ENCODE measurements around the gene CLMP.

CLMP gene

DNA sequence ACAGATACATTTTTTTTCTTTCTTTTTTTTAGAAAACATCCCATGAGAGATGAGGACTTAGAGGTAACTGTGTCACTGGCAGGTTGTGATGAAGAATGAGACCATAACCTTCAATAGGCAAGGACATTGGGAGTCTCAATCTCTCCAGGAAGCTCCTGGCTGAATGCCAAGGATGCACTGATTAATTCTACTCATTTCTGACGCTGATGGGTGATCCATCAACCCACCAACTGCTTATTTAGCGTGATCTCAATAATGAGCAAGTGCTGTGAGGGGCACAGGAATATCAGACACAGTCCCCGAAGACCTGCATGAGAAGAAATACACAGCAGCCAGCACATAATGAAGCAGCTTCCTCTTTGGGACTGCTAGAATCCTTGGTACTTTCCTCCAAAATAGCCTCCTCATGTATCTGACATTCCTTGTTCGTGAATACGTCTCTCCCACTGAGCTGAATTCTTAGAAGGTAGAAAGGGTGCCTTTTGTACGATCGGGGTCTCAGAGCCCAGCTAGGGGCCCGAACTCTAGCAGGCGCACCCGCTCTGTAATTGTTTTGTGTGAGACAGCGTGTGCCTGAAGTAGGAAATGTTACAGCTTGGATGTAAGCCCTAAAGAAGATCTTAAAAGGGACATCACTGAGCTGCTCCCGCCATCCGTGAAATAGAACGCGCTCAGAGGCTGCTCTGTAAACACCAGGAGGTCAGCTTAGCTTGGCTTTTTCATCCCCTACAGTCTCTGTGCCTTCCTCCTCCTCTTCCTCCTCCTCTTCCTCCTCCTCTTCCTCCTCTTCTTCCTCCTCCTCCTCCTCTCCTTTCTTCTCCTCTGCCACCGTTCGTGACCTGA is 7.2 kb downstream of the CLMP start:
- no peak for DNase-seq

- DNase-seq, result no peak
Observed at GRCh38 chr11:123187248-123187647, 7.8 kb downstream of the CLMP start.

DNA sequence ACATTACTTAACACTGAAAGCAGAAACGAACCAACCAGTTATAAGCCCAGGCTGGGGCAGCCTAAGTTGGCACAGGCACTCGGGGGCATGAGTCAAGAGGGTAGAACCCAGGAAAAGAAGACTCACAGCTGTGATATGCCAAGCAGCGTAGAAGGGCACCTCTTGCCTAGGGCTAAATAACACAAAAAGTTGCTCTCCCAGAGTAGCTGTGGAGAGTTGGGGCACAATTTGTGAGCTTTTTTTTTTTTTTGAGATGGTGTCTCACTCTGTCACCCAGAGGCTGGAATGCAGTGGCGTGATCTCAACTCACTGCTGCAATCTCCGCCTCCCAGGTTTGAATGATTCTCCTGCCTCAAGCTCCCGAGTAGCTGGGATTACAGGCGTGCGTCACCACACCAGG is 8.8 kb downstream of the CLMP start:
- no peak for DNase-seq

GRCh38 chr11:123185326-123185725 is 9.7 kb downstream of the CLMP start:
- no peak for DNase-seq

DNA sequence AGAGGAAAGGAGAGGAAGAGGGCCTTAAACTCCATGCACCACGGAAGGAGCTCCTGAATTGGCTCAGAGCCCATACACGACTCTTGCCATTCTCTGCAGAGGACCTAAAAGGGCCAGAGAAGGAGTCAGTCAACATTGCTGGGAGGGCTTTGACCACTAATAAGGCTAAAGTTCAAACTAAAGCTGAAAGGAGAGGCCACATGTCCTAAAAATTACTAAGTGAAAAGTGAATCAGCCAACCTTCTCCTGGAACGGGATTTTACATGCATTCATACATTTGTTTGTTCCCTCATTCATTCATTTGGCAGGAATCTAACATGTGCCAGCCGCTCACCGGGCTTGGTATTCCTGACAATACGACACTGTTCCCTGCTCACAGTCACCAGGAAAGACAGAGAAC is 10.5 kb downstream of the CLMP start:
- DNase-seq, result no peak

DNA sequence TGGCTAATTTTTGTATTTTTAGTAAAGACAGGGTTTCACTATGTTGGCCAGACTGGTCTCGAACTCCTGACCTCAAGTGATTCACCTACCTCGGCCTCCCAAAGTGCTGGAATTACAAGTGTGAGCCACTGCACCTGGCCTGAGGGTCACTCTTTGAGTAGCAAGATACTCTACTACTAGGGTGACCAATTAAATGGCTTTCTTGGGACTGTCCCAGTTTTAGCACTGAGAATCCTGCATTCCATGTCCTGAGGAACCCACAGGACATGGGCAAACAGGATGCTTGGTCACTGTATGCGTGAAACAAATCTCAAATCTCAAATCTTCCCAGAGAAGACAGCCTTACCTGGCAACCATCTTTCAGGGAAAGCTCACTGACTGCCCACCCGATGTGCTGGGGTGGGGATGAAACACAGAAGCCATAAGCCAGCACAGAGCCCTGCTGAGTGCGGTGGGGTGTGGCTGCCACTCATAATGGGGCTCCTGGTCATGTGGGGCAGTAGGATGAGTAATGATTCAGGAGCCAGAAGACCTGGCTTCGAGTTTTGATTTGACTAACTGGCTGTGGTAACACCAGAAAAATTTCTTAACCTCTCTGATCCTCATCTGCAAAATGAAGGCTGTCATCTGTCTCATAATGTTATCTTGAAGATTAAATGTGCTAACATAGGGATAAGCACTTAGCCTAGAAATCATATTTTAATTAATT is 11.5 kb downstream of the CLMP start:
- no peak for DNase-seq

GRCh38 chr11:123181767-123182500 is 13.1 kb downstream of the CLMP start:
- DNase-seq, result no peak

GRCh38 chr11:123181075-123181474 is 14.0 kb downstream of the CLMP start:
- DNase-seq, result no peak

GRCh38 chr11:123180574-123180973 is 14.5 kb downstream of the CLMP start:
- DNase-seq, result no peak

DNA sequence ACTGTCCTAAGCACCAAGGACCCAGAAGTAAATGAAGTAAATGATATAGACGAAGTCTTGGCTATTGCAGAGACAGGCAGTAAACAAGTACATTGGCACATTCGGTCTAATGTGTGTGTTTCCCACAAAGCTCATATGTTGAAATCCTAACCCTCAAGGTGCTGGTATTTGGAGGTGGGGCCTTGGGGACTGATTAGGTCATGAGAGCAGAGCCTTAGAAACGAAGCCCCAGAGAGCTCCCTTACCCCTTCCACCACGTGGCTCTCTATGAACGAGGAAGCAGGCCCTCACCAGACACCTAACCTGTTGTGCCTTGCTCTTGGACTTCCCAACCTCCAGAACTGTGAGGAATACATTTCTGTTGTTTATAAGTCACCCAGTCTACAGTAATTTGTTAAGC is 14.9 kb downstream of the CLMP start:
- no peak for DNase-seq

DNA sequence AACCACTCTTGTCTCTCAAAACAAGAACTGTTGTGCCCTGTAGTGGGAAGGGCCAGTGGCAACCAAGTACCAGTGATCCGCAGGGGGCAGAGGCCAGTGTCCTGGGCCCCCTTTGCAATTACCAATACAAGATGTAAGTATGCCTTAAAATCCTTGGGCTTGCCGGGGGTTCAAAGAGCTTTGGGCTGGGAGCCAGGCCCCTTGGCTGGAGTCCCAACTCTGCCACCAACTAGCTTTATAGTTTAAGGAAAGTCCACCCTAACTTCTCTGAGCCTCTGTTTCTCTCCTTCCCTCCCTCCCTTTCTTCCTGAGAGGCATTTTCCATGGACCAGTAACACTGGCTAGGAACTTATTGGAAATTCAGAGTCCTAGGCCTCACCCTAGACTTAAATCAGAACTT is 15.5 kb downstream of the CLMP start:
- no peak for DNase-seq

DNA sequence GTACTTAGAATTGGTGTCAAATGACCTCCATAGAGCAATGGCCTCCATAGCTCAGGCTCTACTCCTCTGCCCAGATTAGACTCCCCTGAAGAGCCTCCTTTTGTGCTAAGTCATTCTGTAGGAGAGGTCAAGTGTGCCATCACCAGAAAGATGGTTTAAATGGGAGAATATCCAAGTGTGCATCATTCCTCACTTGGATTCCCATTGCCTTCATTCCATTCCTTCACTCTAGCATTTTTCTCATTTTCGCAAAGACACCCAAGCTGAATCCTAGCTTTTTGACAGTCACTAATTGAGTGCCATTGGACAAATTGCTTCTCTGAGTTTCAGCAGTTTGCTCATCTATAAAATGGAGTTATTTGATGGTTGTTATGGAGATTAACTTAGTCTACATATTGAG is 16.9 kb downstream of the CLMP start:
- DNase-seq, result no peak

DNA sequence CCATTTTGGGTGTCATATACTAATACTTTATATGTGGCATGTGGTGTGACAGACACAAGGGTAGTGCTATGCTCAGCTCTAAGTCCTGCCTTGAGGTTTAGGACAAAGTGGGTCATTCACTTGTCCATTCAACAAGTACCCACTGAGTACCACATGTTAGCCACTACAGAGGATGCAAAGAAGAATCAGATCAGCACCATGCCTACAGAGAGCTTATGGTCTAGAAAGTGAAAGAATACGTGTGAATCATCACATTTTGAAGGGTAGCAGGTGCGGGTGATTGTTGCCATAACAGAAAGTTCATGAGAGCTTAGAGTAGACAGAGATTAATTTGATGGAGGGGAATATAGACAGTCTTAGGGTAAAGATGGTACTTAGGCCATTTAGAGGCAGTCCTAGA is 18.3 kb downstream of the CLMP start:
- no peak for DNase-seq

DNA sequence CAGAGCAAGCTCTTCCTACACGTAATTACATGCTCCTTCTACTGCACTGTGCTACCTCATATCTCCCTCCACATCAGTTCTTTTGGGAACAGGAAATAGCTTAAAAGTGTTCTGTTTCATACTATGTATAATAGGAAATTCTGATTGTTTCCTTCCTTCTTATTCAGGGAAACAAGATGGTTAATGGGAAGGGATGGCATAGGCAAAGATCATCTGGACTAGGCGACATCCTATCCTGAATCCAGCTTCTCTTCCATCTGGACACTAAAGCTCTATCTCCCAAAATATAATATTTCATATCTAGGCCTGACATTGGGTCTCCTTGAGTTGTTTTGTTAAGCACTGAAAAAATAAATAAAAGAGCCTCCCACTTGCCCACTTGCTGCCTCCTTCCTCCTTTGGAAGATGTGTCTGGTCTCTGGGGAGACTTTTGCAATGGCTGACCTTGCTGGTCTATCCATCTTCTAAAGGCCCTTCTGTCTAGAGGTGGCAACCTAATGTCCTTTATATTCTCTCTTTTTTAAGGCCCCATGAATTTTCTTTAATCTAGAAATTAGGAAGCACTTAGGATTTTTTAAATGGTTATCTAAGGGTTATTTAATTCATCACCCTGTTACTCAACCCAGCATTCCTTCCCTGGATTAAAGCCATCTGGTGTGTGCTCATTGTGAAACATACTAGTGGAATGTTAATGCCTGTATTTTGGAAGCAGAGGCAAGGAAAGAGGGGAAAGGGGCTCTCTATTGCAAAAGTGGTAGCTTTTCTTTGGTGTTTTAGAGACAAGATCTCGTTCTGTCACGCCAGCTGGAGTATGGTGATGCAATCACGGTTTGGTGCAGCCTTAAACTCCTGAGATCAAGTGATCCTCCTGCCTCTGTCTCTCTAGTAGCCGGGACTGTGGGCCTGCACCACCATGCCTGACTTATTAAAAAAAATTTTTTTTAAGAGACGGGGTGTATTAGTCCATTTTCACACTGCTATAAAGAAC is 20.6 kb downstream of the CLMP start:
- DNase-seq, result no peak

GRCh38 chr11:123173856-123174186 is 21.2 kb downstream of the CLMP start:
- no peak for DNase-seq

- no peak for DNase-seq
Observed at GRCh38 chr11:123173040-123173855, 21.8 kb downstream of the CLMP start.

DNA sequence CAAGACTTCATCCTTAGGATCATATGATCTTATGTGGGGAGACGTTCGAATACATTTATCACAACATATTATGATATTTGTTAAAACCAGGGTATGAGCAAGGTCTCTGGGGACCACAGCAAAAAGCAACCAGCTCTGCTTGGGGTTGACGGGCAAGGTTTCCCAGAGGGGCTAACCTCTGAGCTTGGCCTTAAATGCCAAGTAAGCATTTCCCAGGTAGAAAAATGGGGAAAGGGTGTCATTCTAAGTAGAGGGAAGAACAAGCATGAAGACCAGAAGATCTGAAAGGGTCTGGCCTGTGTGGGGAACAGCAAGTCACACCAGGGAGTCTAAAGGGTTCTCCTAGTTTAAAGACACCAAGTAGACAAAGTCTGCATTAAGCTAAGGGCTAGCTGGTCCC is 24.1 kb downstream of the CLMP start:
- DNase-seq, result no peak

DNA sequence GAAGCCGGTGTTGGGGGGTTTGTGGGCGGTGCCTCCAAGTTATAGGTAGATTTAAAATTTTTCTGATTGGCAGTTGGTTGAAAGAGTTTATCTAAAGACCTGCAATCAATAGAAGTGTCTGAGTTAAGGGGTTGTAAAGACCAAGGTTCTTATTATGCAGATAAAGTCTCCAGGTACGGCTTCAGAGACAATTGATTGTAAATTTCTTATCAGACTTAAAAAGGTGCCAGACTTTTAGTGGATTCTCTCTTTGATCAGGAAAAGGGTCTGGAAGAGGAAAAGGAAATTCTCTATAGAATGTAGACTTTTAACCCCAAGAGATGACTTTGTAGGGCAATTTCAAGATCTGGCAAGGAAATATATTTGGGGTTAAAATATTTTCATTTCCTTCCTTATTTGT is 25.2 kb downstream of the CLMP start:
- DNase-seq, result no peak

- no peak for DNase-seq
Observed at GRCh38 chr11:123168955-123169484, 26.0 kb downstream of the CLMP start.

DNA sequence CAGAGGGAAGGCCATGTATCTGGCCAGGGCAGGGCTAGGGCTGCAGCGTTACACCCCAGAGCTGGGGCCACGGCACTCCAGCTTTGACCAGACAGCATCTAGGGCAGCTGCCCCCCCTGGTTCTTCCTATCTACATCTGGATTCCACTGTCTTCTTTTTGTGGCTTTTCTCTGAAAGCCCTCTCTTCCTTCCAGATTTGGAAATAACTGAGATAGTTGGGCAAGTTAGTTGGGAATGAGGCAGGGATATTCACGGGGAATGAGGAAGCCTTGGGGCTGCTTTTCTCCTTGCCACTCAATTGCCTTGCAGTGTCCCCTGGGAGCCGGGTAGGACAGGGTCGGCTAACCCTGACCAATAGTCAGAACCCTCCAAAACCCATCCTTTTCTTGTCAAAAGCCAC is 26.8 kb downstream of the CLMP start:
- DNase-seq, result no peak

DNA sequence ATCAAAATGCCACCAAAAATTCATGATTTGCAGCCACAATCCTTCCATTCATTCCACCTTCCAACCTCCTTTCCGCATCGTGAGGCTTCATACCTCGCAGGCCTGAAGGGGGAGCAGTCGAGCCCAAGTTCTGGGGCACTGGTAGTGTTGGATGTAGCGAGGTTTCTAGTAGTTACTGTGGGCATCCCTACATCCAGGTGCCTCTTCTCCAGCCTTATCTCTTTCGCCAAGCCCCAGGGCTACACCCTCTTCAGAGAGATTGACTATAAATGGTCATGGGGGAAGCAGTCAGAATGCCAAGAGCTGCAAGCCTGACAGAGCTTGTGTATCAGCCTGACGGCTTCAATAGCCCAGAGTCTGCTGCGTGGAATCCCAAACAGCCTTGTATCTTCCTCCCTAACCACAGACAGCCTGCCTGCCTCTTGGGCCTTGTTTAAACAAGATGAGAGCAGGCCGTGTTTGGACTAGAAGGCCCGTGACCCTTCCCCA is 28.9 kb downstream of the CLMP start:
- DNase-seq, result no peak

All from activated naive CD4-positive, alpha-beta T cell treated with anti-CD3 and anti-CD28 coated beads, Interleukin-2, amount 50 U/mL, for 16 hours (primary cell).